Measurements from ENCODE around the gene ULBP2. TPM values are rescaled to one million over a fixed set of nuclear protein-coding genes. Genes with fewer than 3 reads are reported as not detected.

Gene ULBP2
- total and polyA plus RNA-seq, 2 of the 8 experiments (the other 6 are each of a cell fraction or from before 2014, with no cell fraction given) = 0.05 TPM; not detected in 1

DNA sequence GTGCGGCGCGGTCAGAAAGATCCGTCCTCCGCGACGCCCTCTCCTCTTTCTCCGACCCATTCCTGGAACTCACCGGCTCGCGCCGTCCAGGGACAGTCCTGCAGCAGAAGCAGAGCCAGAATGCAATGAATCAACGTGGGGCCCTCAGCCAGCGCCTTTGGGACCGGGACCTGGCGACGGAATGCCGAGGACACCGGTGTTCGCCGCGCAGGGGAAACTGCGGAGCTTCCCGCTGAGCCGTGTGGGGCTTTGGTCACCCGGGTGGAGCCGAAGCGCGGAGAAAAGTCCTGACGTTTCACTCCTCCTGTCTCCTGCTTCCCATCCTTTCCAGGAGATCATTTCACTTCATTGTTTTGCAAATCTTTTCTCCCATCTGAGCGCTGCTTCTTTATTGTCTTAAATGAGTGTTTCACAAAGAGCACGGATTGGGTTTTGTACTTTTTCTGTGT, 48.4 kb downstream of the ULBP2 start:
- Histone ChIP-seq H3K4me2 (ENCODE audit: insufficient read depth in 1 of 2, low read depth in 2 of 2, low read length in 2 of 2) (peak overlapping the region; percentile 62 to 77), H2AK5ac (ENCODE audit: low read depth, low read length) (no peak overlapping the region), H4K5ac (ENCODE audit: insufficient read length, low read depth, low read length) (no peak overlapping the region), H3K23ac (ENCODE audit: insufficient read length) (no peak overlapping the region), H3K9ac (replicated peaks in 1 of 4; ENCODE audit: extremely low read depth in 1 of 4, low read depth in 3 of 4, low read length in 3 of 4) (no peak overlapping the region), H3K14ac (ENCODE audit: insufficient read length) (no peak overlapping the region), H4K8ac (ENCODE audit: extremely low read depth, insufficient read depth, low read length) (no peak overlapping the region), H2BK15ac (ENCODE audit: low read length) (no peak overlapping the region), H2BK20ac (ENCODE audit: low read length) (no peak overlapping the region), H2BK120ac (replicated peaks; ENCODE audit: low read depth, low read length) (no peak overlapping the region), H3K4me1 (replicated peaks in 1 of 4; ENCODE audit: control insufficient read depth in 3 of 4, insufficient read depth in 4 of 4, low read length in 3 of 4) (peaks cover 2 to 24% (median 15%) of the 10 kb centered on the region in 4 experiments), H3K18ac (ENCODE audit: extremely low read depth, low read length) (peak overlapping the region; percentile 11; the same call in 1 of the 2 replicates), H3K27ac (ENCODE audit: low read depth, low read length) (no peak overlapping the region), H2BK12ac (ENCODE audit: low read depth, low read length) (peak overlapping the region; percentile 88), H3K79me2 (ENCODE audit: control insufficient read depth in 1 of 2, insufficient read depth in 2 of 2, low read length in 2 of 2) (no peaks in the 10 kb centered on the region), H3K36me3 (ENCODE audit: control insufficient read depth in 2 of 4, insufficient read depth in 4 of 4, low read length in 3 of 4) (no peaks in the 10 kb centered on the region), H3K56ac (replicated peaks; ENCODE audit: insufficient read length, low read depth, low read length) (no peak overlapping the region), H3K79me1 (ENCODE audit: low read depth, low read length) (no peaks in the 10 kb centered on the region), H3K23me2 (ENCODE audit: low read depth, low read length) (no peaks in the 10 kb centered on the region; the same call in 1 of the 2 replicates), H3K4ac (replicated peaks; ENCODE audit: insufficient read length, low read depth, low read length) (no peak overlapping the region), H2BK5ac (ENCODE audit: low read depth, low read length) (no peak overlapping the region), H2AFZ (ENCODE audit: low read length) (no peak overlapping the region), H3K4me3 (ENCODE audit: extremely low read depth in 1 of 4, insufficient read depth in 2 of 4, low read depth in 3 of 4, low read length in 4 of 4) (peak overlapping the region in 1 of 4 experiments; percentile 53; a peak in 4 of 8 replicates), H4K91ac (replicated peaks; ENCODE audit: insufficient read length, low read length) (no peak overlapping the region), H3K27me3 (replicated peaks in 1 of 4; ENCODE audit: control insufficient read depth in 3 of 4, extremely low read depth in 1 of 4, insufficient read depth in 3 of 4, low read length in 3 of 4) (peaks cover 74 to 96% (median 88%) of the 10 kb centered on the region in 4 experiments), H3K9me3 (ENCODE audit: insufficient read depth in 2 of 2, low read depth in 1 of 2, low read length in 1 of 2) (no peaks in the 10 kb centered on the region), H4K20me1 (replicated peaks in 1 of 2; ENCODE audit: control insufficient read depth in 1 of 2, insufficient read depth in 2 of 2, low read length in 2 of 2) (peaks cover 8 to 18% of the 10 kb centered on the region in 2 experiments)
- 3% methylated on average over 32 of the region's 32 CpGs; no CpG with 5 or more reads in 1 of the 2 experiments for WGBS, 2 experiments (ENCODE audit: extremely low coverage in 1 of 2, insufficient coverage in 1 of 2, insufficient read length in 1 of 2, insufficient replicate concordance in 2 of 2, low coverage in 1 of 2, low lambda C conversion rate in 2 of 2, missing lambda C conversion rate in 1 of 2)
- FAIRE-seq (peak; percentile 36), DNase-seq (ENCODE audit: low read depth in 1 of 2, low spot score in 2 of 2) (peak in 1 of 2 experiments; percentile 59)
- POLR2A ChIA-PET (ENCODE audit: partially characterized antibody) = interaction anchor here (1.0 to 2.0 kb wide), 2 partner anchors 26 to 50 kb away, joined by 3 to 4 read pairs; partner anchors contain the start of gene ULBP1
- TF ChIP-seq HDAC6 (IDR thresholded peaks at IDR 0.05; ENCODE audit: low read depth, low read length) = no peak
- TF ChIP-seq SUZ12 (IDR thresholded peaks at IDR 0.05; ENCODE audit: low read length) = peak; percentile 88
- TF ChIP-seq EZH2 (IDR thresholded peaks at IDR 0.05; ENCODE audit: low read depth, low read length, severe bottlenecking) = peak; percentile 77
- TF ChIP-seq NANOG (IDR thresholded peaks at IDR 0.05; ENCODE audit: insufficient read depth, low read depth, low read length, poor library complexity, severe bottlenecking) = peak; percentile 77
- CTCF ChIA-PET (ENCODE audit: partially characterized antibody) = interaction anchor here (1.3 to 3.6 kb wide), 2 partner anchors 18 to 39 kb away, joined by 4 to 20 read pairs; no protein-coding TSS in a partner anchor

Measured in H1 (cell line).